ENCODE data around the gene GLCCI1.
A peak's percentile ranks its signal among the peaks of the same experiment; 100 is the strongest.

The GLCCI1 gene

DNA sequence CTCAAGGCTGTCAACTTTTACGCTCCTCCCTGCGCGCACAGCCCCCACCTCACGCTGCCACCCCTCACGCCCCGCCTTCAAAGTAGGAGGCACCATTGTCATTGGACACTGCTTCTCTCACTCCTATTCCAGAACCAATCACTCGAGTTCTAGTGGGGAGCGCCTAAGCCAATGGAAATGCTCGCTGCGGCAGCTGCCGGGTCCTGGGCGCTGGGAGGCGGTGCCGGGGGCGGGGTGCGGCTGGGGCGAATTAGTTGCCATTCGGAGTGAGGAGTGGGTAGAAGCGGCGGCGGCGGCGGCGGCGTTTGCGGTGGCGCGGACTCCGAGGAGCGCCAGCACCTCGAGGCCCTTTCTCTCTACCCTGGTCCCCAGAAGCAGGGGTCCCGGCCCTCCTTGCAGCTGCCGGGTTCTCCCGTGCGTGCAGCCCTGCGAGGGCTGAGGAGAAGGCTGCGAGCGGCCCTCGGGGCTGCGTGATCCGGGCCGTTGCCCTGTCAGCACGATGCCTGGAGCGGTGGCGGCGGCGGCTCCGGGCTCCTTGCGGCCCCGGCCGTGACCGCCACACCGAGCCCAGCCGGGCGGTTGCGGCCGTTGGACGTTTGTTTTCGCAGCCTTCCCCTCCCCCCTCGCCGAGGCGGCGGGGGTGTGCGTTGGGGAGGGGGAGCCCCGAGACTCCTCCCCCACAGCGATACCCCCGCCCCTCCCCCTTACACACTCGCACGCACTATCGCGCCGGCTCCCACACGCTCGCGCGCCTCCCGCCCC lies at the start of gene GLCCI1:
Gene GLCCI1 (plus strand): TSS at position 253 of the 762 bp plus-strand sequence. CDS start 555 bp downstream, outside the sequence.
- peak; percentile 90 to 92 for DNase-seq (ENCODE audit: low read depth in 1 of 2, low spot score in 1 of 2)

DNA sequence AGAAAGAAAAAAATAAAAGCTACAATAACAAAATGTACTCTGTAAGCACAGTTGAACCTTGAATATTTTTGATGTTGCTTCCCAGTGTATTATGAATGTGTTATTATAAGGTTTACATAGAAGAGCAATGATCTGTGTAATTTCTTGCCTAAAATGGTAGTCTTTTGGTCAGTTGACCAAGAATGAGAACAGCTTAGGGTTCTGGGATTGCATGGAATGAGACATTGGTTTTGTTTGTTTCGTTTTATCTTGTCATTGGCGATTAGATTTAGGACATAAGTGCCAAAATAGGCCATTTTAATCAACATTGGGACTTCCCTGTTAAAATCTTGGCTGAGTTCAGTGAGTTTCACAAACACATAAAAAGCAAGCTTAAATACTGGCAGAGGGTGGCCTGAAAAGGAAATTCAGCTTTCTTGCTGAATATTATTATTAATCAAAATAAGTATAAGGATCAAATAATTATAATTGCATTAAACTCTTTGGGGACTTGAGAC lies 49.1 kb upstream of the GLCCI1 start:
- DNase-seq (ENCODE audit: low read depth in 1 of 2, low spot score in 1 of 2): no peak

GRCh38 chr7:7920056-7920455 lies 48.5 kb upstream of the GLCCI1 start:
- no peak for DNase-seq (ENCODE audit: low read depth in 1 of 2, low spot score in 1 of 2)

GRCh38 chr7:7920481-7920880 lies 48.1 kb upstream of the GLCCI1 start:
- no peak for DNase-seq (ENCODE audit: low read depth in 1 of 2, low spot score in 1 of 2)

- no peak for DNase-seq (ENCODE audit: low read depth in 1 of 2, low spot score in 1 of 2)
Measured at GRCh38 chr7:7921830-7922229, 46.8 kb upstream of the GLCCI1 start.

DNA sequence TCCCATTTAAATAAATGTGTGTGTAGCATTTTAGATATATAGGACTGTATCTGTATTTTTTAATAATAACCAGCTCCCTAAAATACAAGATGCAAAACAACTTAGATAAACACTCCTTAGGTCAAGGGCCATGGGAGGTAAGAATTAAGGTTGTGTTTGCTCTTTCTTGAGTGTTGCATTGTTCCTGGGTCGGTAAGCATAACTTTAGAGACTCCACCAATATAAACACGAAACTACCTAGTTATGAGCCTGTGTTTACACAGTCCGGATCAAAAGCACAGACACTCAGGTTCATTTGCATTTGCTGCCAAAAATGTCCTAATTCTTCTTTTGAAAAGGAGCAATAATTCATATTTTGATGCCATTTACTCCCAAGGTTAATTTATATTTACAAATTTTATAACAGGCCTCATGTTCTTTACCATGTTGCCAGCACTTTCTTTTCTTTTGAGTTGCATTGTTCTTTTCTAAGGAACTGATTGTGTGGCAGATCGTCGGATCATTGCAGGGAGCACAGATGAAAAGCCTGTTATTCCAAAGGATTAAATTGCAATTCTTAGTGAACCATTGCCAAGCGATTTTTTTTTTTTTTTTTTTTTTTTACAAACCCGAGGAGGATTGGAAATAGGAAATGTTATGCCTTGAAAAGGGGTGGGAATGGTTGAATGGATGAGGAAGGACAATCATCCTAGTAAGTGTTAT lies 45.8 kb upstream of the GLCCI1 start:
- no peak for DNase-seq (ENCODE audit: low read depth in 1 of 2, low spot score in 1 of 2)

DNA sequence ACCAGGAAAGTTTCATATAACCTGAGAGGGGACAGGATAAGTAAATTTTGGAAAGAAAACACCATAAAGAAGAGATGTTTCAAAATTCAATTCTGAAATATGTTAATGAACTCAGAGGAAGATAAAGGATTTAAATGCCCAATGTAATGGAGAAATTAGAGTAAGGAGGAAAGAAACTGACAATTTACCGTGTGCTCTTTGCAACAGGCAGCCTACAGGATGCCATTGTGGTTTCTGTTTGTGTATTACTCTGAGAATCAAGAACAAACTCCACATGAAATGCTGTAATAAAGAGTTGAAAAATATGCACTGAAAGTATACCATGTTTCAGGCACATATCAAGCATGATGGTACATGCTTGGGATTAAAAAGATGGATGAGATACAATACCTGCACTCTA lies 44.8 kb upstream of the GLCCI1 start:
- DNase-seq (ENCODE audit: low read depth in 1 of 2, low spot score in 1 of 2): no peak

- no peak for DNase-seq (ENCODE audit: low read depth in 1 of 2, low spot score in 1 of 2)
Measured at GRCh38 chr7:7924303-7924702, 44.3 kb upstream of the GLCCI1 start.

DNA sequence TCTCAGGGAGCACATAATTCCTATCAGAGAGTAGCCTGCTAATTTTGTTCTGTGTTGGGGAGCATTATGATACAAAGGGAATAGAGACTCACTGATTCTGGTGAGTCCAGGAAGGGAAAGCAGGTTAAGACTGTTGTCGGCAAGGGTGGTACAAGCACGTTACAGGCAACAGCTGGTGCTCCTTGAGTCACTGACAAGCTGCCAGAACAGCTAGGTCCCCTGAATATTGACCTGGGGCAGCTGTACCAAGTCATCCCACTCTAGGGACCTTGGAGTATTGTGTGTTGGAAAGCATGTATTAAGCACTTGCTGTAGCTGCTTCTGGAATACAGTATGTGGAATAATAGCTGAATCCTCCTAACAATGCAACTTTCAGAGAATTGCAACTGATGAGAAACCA lies 37.0 kb upstream of the GLCCI1 start:
- DNase-seq (ENCODE audit: low read depth in 1 of 2, low spot score in 1 of 2): no peak

GRCh38 chr7:7932553-7932952 lies 36.0 kb upstream of the GLCCI1 start:
- DNase-seq (ENCODE audit: low read depth in 1 of 2, low spot score in 1 of 2): no peak

- DNase-seq (ENCODE audit: low read depth in 1 of 2, low spot score in 1 of 2): no peak
Measured at GRCh38 chr7:7933915-7934526, 34.6 kb upstream of the GLCCI1 start.

DNA sequence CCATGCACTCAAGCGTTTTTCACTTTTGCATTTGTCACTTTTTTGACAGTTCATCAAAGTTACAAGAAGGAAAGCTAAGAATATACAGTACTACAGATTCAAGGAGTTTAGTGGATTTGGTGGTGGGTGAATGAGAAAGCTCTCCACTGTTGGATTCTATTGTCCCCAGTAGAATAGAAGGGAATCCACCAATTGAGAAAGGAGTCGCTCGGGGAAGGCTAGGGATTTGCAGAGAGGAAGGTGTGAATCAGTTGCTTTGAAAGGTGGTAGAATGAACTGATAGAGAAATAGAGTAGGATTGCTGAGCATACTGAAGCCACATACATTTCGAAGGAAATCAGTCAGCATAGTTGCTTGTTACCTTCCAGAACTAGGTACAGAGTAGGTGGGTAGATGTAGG lies 33.7 kb upstream of the GLCCI1 start:
- DNase-seq (ENCODE audit: low read depth in 1 of 2, low spot score in 1 of 2): no peak

DNA sequence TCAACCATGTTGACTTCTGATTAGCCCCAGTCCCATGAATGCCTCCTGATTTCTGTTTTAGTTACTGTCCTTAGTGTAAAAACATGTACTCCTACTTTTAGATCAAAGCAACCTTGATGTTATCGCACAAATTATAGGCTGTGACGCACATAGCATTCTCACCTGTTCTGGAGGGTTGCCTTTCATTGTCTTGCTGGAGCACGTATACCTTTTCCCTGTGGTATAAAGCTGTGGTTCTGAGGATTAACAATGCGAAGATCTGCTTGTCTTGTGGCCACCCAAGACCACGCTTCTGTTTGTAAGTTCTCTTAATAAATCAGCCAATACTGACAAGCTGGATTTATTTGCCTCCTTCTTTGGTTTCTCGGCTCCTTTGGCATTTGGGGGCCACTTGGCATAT lies 30.1 kb upstream of the GLCCI1 start:
- no peak for DNase-seq (ENCODE audit: low read depth in 1 of 2, low spot score in 1 of 2)

DNA sequence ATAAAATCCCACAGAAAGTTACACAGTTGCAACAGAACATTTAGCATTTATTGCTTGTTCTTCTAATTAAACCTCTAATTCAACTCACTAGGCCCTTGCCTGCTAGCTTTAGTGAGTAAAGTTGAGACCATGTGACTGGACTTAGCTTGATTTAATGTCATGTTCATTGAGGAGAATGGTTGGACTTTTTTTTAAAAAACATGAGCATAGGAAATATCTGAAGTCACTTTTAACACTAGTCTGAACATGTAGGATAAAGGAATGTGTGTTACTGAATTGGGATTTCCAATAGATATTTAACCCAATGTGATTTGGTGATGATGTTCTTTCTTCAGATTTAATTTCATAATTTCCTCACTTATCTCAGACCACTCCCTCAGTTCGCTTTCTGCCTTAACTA lies 24.6 kb upstream of the GLCCI1 start:
- DNase-seq (ENCODE audit: low read depth in 1 of 2, low spot score in 1 of 2): no peak

- DNase-seq (ENCODE audit: low read depth in 1 of 2, low spot score in 1 of 2): peak in 1 of 2 donors; percentile 12
Measured at GRCh38 chr7:7944619-7945282, 23.8 kb upstream of the GLCCI1 start.

- DNase-seq (ENCODE audit: low read depth in 1 of 2, low spot score in 1 of 2): no peak
Measured at GRCh38 chr7:7946486-7946885, 22.1 kb upstream of the GLCCI1 start.

GRCh38 chr7:7948232-7948631 lies 20.4 kb upstream of the GLCCI1 start:
- no peak for DNase-seq (ENCODE audit: low read depth in 1 of 2, low spot score in 1 of 2)

DNA sequence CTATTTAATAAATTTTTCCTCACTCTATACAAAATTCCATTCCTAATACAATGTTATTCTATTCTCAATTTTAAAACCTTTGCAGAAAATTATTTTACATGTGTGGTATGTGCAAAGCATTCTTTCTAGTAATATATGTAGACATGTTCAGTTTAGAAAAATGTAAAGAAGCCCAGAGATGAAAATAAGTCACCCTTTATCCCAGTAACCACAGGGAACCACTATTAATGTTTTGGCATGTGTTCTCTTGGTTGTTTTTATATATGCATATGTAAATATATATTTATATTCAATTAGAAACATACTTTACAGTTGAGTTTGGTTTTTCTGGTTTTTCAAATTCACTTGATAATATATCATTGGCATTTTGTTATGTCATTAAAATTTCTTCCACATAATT lies 14.8 kb upstream of the GLCCI1 start:
- no peak for DNase-seq (ENCODE audit: low read depth in 1 of 2, low spot score in 1 of 2)

DNA sequence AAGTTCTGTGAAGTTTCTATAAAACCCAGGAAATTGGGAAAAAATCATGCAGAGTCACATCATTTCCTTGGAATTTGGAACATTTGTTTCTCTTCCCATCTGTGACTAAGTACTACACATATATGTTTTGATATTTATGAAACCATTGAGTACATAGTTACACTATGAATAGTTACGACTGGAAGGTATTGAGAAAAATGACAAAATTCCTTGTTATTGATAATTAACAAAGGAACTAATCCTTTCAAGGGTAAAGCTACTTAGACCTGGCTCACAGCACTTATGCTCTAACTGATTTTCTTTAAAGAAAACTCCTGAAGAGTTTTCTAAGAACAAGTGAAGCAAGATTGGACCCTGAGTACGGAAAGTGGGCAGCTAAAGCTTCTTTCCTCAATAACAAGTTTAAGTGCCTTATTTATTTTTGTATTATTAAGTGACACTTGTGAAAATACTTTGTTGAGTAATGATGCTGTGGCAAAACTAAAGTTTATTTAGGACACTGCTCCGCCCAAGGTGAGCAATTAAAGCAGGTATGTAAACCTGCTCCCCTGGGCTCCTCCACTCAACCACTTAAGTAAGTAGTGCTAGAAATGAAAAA lies 12.0 kb upstream of the GLCCI1 start:
- no peak for DNase-seq (ENCODE audit: low read depth in 1 of 2, low spot score in 1 of 2)

DNA sequence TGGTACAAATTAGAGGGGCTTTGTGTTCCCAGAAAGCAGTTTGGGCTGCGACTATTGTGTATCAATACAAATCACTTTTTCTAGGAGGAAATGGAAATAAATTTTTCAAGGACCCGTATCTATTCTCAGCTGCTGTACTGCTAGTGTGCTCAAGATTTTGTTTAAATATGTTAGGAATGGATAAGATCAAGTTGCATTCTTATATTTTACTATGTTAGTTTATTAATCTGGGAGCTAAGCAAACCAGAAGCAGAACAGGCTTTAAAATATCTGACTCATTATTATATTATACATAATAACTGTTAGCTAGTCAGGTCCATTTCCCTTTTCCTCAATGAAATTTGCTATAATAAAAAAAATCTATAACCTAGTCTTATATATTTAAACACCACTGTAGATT lies 11.1 kb upstream of the GLCCI1 start:
- DNase-seq (ENCODE audit: low read depth in 1 of 2, low spot score in 1 of 2): no peak

- DNase-seq (ENCODE audit: low read depth in 1 of 2, low spot score in 1 of 2): no peak
Measured at GRCh38 chr7:7959979-7960670, 8.5 kb upstream of the GLCCI1 start.

Data from activated T-helper 1 cell treated with anti-CD3 and anti-CD28 coated beads, Interleukin-2, amount 50 U/mL, for 16 hours (primary cell).